GM19238 (cell line): ENCODE data around the gene IL36B.
"Not testable (repeated sequence)": the region's sequence is repeated elsewhere in the genome, so short reads cannot be mapped to it uniquely, and the experiment has no call there.

ENCODE experiments used
- DNase-seq: peaks from one replicate; pipeline ENCODE4 v3.0.0; 2011; ENCODE audit warnings: low spot score; ENCODE audit not compliant: insufficient read length

The IL36B gene

GRCh38 chr2:113052396-113052917, at the start of gene IL36B:
TSS of gene IL36B (minus strand) at chr2:113052867.
- DNase-seq = no peak

GRCh38 chr2:113102133-113102532, 49.5 kb upstream of the IL36B start:
- no peak for DNase-seq

GRCh38 chr2:113098532-113098931, 45.9 kb upstream of the IL36B start:
- DNase-seq = no peak

- DNase-seq = no peak
Measured at GRCh38 chr2:113098041-113098440, 45.4 kb upstream of the IL36B start.

- DNase-seq = not testable (repeated sequence)
Measured at GRCh38 chr2:113096842-113097618, 44.4 kb upstream of the IL36B start.

- DNase-seq = not testable (repeated sequence)
Measured at GRCh38 chr2:113096306-113096705, 43.6 kb upstream of the IL36B start.

- no peak for DNase-seq
Measured at GRCh38 chr2:113093613-113093977, 40.9 kb upstream of the IL36B start.

GRCh38 chr2:113092864-113093612, 40.4 kb upstream of the IL36B start:
- DNase-seq = no peak

- DNase-seq = no peak
Measured at GRCh38 chr2:113091231-113091896, 38.7 kb upstream of the IL36B start.

- no peak for DNase-seq
Measured at GRCh38 chr2:113089916-113090315, 37.2 kb upstream of the IL36B start.

- DNase-seq = no peak
Measured at GRCh38 chr2:113088213-113088992, 35.7 kb upstream of the IL36B start.

GRCh38 chr2:113085542-113085941, 32.9 kb upstream of the IL36B start:
- no peak for DNase-seq

GRCh38 chr2:113084249-113085000, 31.8 kb upstream of the IL36B start:
- DNase-seq = no peak

GRCh38 chr2:113083296-113083695, 30.6 kb upstream of the IL36B start:
- DNase-seq = no peak

- no peak for DNase-seq
Measured at GRCh38 chr2:113081488-113082210, 29.0 kb upstream of the IL36B start.

- DNase-seq = peak; percentile 25
Measured at GRCh38 chr2:113080134-113080533, 27.5 kb upstream of the IL36B start.

GRCh38 chr2:113079131-113079530, 26.5 kb upstream of the IL36B start:
- DNase-seq = no peak

- DNase-seq = no peak
Measured at GRCh38 chr2:113078350-113078839, 25.7 kb upstream of the IL36B start.

- no peak for DNase-seq
Measured at GRCh38 chr2:113077921-113078320, 25.3 kb upstream of the IL36B start.
